ENCODE data around the gene ABCC4.

DNA sequence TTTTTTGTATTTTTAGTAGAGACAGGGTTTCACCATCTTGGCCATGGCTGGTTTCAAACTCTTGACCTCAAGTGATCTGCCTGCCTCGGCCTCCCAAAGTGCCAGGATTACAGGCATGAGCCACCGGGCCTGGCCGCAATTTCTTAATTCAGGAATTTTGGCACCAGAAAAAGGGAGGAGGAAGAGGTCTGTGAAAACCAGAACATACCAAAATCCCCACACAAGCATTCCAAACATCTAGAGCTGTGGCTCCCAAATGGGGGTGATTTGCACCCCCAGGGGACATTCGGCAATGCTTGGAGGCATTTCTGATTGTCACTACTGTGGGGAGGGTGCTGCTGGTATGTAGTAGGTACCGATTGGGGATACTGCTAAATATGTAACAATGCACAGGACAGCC is 40.2 kb upstream of the ABCC4 start:
- TF ChIP-seq POLR2AphosphoS5 (IDR thresholded peaks at IDR 0.05; ENCODE audit: borderline replicate concordance, low read depth, low read length) (no peak), EZH2 (IDR thresholded peaks at IDR 0.05) (no peak), FOXP2 (optimal IDR thresholded peaks at IDR 0.05; ENCODE audit: control extremely low read depth, extremely low read length, insufficient read depth) (no peak)

All from SK-N-MC (cell line).